Caco-2 (cell line): ENCODE measurements around the gene LMTK3. TPM values are rescaled to one million over a fixed set of nuclear protein-coding genes. Genes with fewer than 3 reads are reported as not detected.

ENCODE experiments used
- BruUV-seq: library from RNA; stranded (reverse); fragments of 400-500 nt; replicated peaks from 2 replicates; lab custom pipeline; 2021; lab: Mats Ljungman, UMichigan
- CTCF ChIA-PET: fragments of 300-600 bp; sonication (Branson Sonifier 250); formaldehyde crosslinking; loops from one replicate; lab custom pipeline; 2022; ENCODE audit warnings: antibody characterized with exemption; lab: Charles Lee
- POLR2A ChIA-PET: fragments of 300-600 bp; sonication (Branson Sonifier 250); formaldehyde crosslinking; loops from one replicate; lab custom pipeline; 2022; ENCODE audit warnings: antibody characterized with exemption; lab: Charles Lee
- DNase-seq, 2 experiments: peaks; one replicate each; pipeline versions ENCODE4 v3.0.0 to v3.0.0-alpha.2; 2020 to 2022
- H3K27me3 ChIP-seq: replicated peaks from 2 replicates; pipeline ENCODE4 v1.6.0; 2011; ENCODE audit warnings: low read length; ENCODE audit not compliant: control insufficient read depth, insufficient read depth
- H3K36me3 ChIP-seq: 2 replicates; pipeline ENCODE4 v1.5.1; 2011; ENCODE audit warnings: low read length; ENCODE audit not compliant: control insufficient read depth, insufficient read depth
- H3K4me1 ChIP-seq: fragments of 250-450 bp; sonication (Bioruptor Pico); 2 replicates; pipeline ENCODE4 v1.5.1; 2020; ENCODE audit warnings: mild to moderate bottlenecking
- H3K4me3 ChIP-seq: 2 replicates; pipeline ENCODE4 v1.5.1; 2011; ENCODE audit warnings: low read depth, mild to moderate bottlenecking, control low read depth, low read length
- H3K9me3 ChIP-seq: fragments of 250-450 bp; sonication (Bioruptor Pico); 2 replicates; pipeline ENCODE4 v1.5.1; 2020; ENCODE audit warnings: mild to moderate bottlenecking, moderate library complexity
- H3K27ac Mint-ChIP-seq: one replicate; pipeline ENCODE4 v1.8.0; 2022; ENCODE audit warnings: mixed read lengths; ENCODE audit not compliant: unreplicated experiment
- H3K27me3 Mint-ChIP-seq: one replicate; pipeline ENCODE4 v1.8.0; 2022; ENCODE audit warnings: mixed read lengths; ENCODE audit not compliant: insufficient read depth, unreplicated experiment
- H3K36me3 Mint-ChIP-seq: one replicate; pipeline ENCODE4 v1.8.0; 2022; ENCODE audit warnings: mild to moderate bottlenecking, mixed read lengths; ENCODE audit not compliant: insufficient read depth, unreplicated experiment
- H3K4me1 Mint-ChIP-seq: one replicate; pipeline ENCODE4 v1.8.0; 2022; ENCODE audit warnings: low read depth, mixed read lengths; ENCODE audit not compliant: unreplicated experiment
- H3K4me3 Mint-ChIP-seq: one replicate; pipeline ENCODE4 v1.8.0; 2022; ENCODE audit warnings: mild to moderate bottlenecking, moderate library complexity, mixed read lengths; ENCODE audit not compliant: unreplicated experiment
- H3K9me3 Mint-ChIP-seq: one replicate; pipeline ENCODE4 v1.8.0; 2022; ENCODE audit warnings: mixed read lengths; ENCODE audit not compliant: unreplicated experiment
- CTCF ChIP-seq, 2 experiments: fragments of 200-600 bp in 1 of 2; IDR thresholded peaks; 1 replicate in 1 of 2; 2 replicates in 1 of 2; pipeline versions ENCODE4 v1.5.1 to v1.8.0; 2011 to 2022; ENCODE audit warnings: antibody characterized with exemption in 1 of 2, control low read depth in 1 of 2, inconsistent platforms in 1 of 2, low read depth in 1 of 2, low read length in 1 of 2, mild to moderate bottlenecking in 1 of 2, moderate library complexity in 1 of 2; ENCODE audit not compliant: insufficient read depth in 1 of 2, severe bottlenecking in 1 of 2, unreplicated experiment in 1 of 2
- intact Hi-C: fragments of 100-400 bp; cut with micrococcal nuclease; formaldehyde crosslinking; loops from one replicate; pipeline ENCODE4 v1.10.0; 2022; ENCODE audit not compliant: unreplicated experiment
- total RNA-seq: library from RNA; stranded (reverse); gene quantifications from 2 replicates; pipeline ENCODE4 v1.2.3, GENCODE V29; 2022

LMTK3 gene
- total RNA-seq, 1 experiment from 2014 or later, result 22.6 TPM

- peaks cover 24% of the 10 kb centered on the region for H3K4me1 ChIP-seq
- no TSS peak for BruUV-seq
- H3K27me3 ChIP-seq, result no peaks in the 10 kb centered on the region
- no peak overlapping the region for H3K4me3 Mint-ChIP-seq
- no peaks in the 10 kb centered on the region for H3K9me3 ChIP-seq
- peaks cover 35% of the 10 kb centered on the region for H3K4me1 Mint-ChIP-seq
- no peaks in the 10 kb centered on the region; the same call in 1 of the 2 replicates for H3K36me3 ChIP-seq
- no peaks in the 10 kb centered on the region for H3K27me3 Mint-ChIP-seq
- CTCF ChIA-PET, result no interaction called here
- no peak for TF ChIP-seq CTCF (IDR thresholded peaks at IDR 0.05; ENCODE audit: insufficient read depth in 1 of 2, low read depth in 1 of 2, low read length in 1 of 2, severe bottlenecking in 1 of 2, unreplicated experiment in 1 of 2)
- H3K27ac Mint-ChIP-seq, result no peak overlapping the region
- H3K4me3 ChIP-seq, result no peak overlapping the region
- DNase-seq, result no peak
- H3K9me3 Mint-ChIP-seq, result no peaks in the 10 kb centered on the region
- peaks cover 51% of the 10 kb centered on the region for H3K36me3 Mint-ChIP-seq
- POLR2A ChIA-PET, result no interaction called here
- intact Hi-C loops, result no loop called here
Observed at GRCh38 chr19:48496959-48497727, 14.5 kb downstream of the LMTK3 start.

GRCh38 chr19:48495396-48495795 is 16.2 kb downstream of the LMTK3 start:
- Histone ChIP-seq H3K9me3 (no peaks in the 10 kb centered on the region), H3K27me3 (no peaks in the 10 kb centered on the region), H3K4me1 (peaks cover 20% of the 10 kb centered on the region), H3K4me3 (no peak overlapping the region), H3K36me3 (no peaks in the 10 kb centered on the region; the same call in 1 of the 2 replicates)
- Mint-ChIP-seq H3K4me3 (peak overlapping the region; percentile 64), H3K27me3 (no peaks in the 10 kb centered on the region), H3K4me1 (peaks cover 42% of the 10 kb centered on the region), H3K9me3 (no peaks in the 10 kb centered on the region), H3K36me3 (peaks cover 58% of the 10 kb centered on the region), H3K27ac (peak overlapping the region; percentile 81)
- CTCF ChIA-PET, result no interaction called here
- POLR2A ChIA-PET, result no interaction called here
- no peak for DNase-seq
- BruUV-seq, result TSS peak; percentile 52
- TF ChIP-seq CTCF (IDR thresholded peaks at IDR 0.05; ENCODE audit: insufficient read depth in 1 of 2, low read depth in 1 of 2, low read length in 1 of 2, severe bottlenecking in 1 of 2, unreplicated experiment in 1 of 2), result no peak
- intact Hi-C loops, result no loop called here

- no peak for DNase-seq
- peak overlapping the region; percentile 81 for H3K27ac Mint-ChIP-seq
- H3K4me1 ChIP-seq, result peaks cover 15% of the 10 kb centered on the region
- POLR2A ChIA-PET, result interaction anchor here (0.6 to 1.7 kb wide), 18 partner anchors 8 to 360 kb away, joined by 3 to 22 read pairs (median 5); partner anchors contain the start of genes KDELR1, RPL18, SPHK2 and SYNGR4
- TF ChIP-seq CTCF (IDR thresholded peaks at IDR 0.05; ENCODE audit: insufficient read depth in 1 of 2, low read depth in 1 of 2, low read length in 1 of 2, severe bottlenecking in 1 of 2, unreplicated experiment in 1 of 2), result no peak
- H3K27me3 ChIP-seq, result no peaks in the 10 kb centered on the region
- no peaks in the 10 kb centered on the region for H3K9me3 ChIP-seq
- H3K4me1 Mint-ChIP-seq, result peaks cover 33% of the 10 kb centered on the region
- H3K4me3 Mint-ChIP-seq, result peak overlapping the region; percentile 64
- H3K27me3 Mint-ChIP-seq, result no peaks in the 10 kb centered on the region
- peaks cover 58% of the 10 kb centered on the region for H3K36me3 Mint-ChIP-seq
- peak overlapping the region; percentile 77 for H3K4me3 ChIP-seq
- no peaks in the 10 kb centered on the region for H3K9me3 Mint-ChIP-seq
- H3K36me3 ChIP-seq, result no peaks in the 10 kb centered on the region; the same call in 1 of the 2 replicates
- BruUV-seq, result no TSS peak
- intact Hi-C loops, result loop anchor here (1.0 to 2.0 kb wide), 4 partner anchors 8 to 90 kb away; partner anchors contain the start of genes CYTH2 and GRWD1
- CTCF ChIA-PET, result interaction anchor here (0.6 to 1.9 kb wide), 18 partner anchors 8 to 172 kb away, joined by 3 to 47 read pairs (median 6); partner anchors contain the start of gene KDELR1
Observed at GRCh38 chr19:48493718-48494401, 17.8 kb downstream of the LMTK3 start.
